GM18858 (cell line): ENCODE data around the gene TM4SF5.
"Not testable (repeated sequence)": the region's sequence is repeated elsewhere in the genome, so short reads cannot be mapped to it uniquely, and the experiment has no call there.

Experiments used
- ATAC-seq: cut with Tn5 transposase; IDR thresholded peaks from one replicate; pipeline ENCODE4 v1.9.1; 2021; ENCODE audit not compliant: unreplicated experiment

Gene TM4SF5

DNA sequence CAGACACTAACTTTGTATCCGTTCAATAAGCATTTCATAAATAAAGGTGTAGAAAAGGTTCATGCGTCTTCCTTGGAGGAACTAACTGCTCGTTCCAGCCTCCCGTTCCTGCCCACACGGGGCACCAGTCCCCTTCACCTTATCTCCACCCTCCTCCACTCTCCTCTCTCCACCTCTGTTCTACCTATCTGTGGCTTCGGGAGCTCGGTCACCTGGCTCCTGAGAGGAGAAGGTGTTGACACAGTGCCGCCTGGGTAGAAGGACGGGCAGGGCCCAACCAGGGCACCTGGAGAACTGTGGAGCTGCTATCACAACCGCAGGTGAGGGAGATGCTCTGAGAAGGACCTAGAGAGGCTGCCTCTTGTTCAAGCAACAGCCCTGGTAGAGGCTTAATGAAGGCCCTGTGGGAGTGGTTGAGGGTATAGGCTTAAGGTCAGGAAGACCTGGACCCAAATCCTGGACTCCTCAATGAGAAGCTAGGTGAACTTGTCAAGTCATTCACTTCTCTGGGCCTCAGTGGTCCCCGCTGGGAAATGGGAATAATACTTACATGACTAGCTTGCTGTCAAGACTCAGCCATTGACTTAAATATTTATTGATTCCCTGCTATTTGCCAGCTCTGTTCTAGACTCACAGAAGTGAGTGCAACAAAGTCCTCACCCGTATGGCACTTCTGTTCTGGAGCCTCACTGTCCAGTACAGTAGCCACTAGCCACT, 51.8 kb downstream of the TM4SF5 start:
- no peak for ATAC-seq

DNA sequence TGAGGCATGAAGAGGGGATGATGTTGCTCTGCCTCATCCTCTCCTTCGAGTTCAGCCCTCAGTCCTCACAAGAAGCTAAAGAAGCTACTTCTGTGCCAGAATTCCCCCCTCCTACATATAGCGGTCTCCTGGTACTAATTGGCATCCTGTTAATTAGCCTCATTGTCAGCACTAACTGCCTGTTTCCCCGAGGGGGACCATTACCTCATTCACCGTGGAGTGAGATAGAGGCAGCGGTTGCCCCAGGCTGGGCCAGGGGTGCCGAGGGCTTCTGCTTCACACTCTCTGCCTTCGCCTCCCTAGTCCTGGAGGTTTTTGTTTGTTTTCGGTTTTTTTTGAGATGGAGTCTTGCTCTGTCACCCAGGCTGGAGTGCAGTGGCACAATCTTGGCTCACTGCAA, 55.7 kb downstream of the TM4SF5 start:
- no peak for ATAC-seq

DNA sequence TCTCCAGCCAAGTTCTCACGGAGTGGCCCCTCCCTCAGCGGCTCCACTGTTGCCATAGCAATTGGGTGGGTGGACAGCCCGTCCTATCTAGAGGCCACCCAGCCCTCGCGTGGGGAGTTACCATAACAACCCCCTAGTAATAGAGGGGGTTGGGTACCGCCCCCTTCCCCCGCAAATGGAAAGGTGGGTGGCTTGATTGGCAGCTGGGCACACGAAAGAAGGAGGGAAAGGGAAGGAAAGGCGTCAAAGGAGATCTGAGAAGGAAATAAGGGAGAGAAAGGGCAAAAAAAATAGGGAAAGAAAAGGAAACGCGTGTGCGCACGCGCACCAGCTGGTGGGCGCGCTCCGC, 61.1 kb downstream of the TM4SF5 start:
- ATAC-seq: not testable (repeated sequence)
